ENCODE results near the gene PAM16. TPM values are rescaled to one million over a fixed set of nuclear protein-coding genes. Genes with fewer than 3 reads are reported as not detected.

Gene PAM16
- total and polyA plus RNA-seq, 2 experiments from 2014 or later = 35.0 to 70.4 TPM

DNA sequence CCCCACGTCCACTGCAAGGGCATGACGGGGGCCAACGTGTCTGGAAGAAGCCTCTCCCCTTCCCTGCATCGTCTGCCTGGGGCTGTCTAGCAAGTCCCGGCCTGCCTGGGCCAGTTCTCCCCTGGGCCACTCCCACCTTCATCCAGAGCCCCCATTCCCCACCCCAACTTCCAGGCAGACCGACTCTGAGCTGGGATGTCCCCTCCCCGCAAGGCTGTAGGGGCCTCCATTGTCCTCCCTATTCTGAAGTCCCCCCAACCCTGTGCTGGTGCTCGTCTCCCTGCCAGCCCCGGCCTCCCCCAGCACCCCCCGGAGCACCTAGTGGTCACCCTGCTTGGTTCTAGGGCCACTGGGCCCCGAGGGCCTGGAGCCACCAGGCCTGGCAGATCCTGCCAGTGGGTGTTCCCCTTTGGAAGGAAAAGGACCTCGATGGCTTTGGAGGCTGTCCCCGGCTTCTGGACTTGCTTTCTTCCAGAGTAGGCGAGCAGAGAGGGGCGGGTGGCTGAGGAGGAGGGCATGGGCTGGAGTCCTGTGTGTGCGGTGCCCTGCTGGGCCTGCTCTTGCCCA is 30.5 kb downstream of the PAM16 start:
- Histone ChIP-seq H3K79me2 (peaks cover 94% of the 10 kb centered on the region), H3K27ac (peak overlapping the region; percentile 57), H4K20me1 (ENCODE audit: insufficient read depth, poor library complexity, severe bottlenecking) (peaks cover 73% of the 10 kb centered on the region), H3K4me1 (ENCODE audit: insufficient read depth) (peaks cover 72% of the 10 kb centered on the region), H3K4me3 (no peak overlapping the region), H3K36me3 (replicated peaks; ENCODE audit: insufficient read depth, low read depth) (no peaks in the 10 kb centered on the region), H3K4me2 (peak overlapping the region; percentile 97), H2AFZ (no peak overlapping the region), H3K9me3 (ENCODE audit: low read depth) (no peaks in the 10 kb centered on the region), H3K9me2 (replicated peaks; ENCODE audit: insufficient read depth) (no peaks in the 10 kb centered on the region), H3K27me3 (no peaks in the 10 kb centered on the region)
- WGBS (ENCODE audit: low lambda C conversion rate, missing lambda C conversion rate) = 83% methylated on average over 16 of the region's 16 CpGs
- TF ChIP-seq, protein P1, sequence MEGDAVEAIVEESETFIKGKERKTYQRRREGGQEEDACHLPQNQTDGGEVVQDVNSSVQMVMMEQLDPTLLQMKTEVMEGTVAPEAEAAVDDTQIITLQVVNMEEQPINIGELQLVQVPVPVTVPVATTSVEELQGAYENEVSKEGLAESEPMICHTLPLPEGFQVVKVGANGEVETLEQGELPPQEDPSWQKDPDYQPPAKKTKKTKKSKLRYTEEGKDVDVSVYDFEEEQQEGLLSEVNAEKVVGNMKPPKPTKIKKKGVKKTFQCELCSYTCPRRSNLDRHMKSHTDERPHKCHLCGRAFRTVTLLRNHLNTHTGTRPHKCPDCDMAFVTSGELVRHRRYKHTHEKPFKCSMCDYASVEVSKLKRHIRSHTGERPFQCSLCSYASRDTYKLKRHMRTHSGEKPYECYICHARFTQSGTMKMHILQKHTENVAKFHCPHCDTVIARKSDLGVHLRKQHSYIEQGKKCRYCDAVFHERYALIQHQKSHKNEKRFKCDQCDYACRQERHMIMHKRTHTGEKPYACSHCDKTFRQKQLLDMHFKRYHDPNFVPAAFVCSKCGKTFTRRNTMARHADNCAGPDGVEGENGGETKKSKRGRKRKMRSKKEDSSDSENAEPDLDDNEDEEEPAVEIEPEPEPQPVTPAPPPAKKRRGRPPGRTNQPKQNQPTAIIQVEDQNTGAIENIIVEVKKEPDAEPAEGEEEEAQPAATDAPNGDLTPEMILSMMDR (IDR thresholded peaks at IDR 0.05; ENCODE audit: poor library complexity) = no peak
- TF ChIP-seq EZH2 (IDR thresholded peaks at IDR 0.05; ENCODE audit: borderline replicate concordance) (no peak), EZH2phosphoT487 (IDR thresholded peaks at IDR 0.05; ENCODE audit: low read depth, severe bottlenecking, unreplicated experiment) (no peak)
- DNase-seq (ENCODE audit: low spot score) = no peak

DNA sequence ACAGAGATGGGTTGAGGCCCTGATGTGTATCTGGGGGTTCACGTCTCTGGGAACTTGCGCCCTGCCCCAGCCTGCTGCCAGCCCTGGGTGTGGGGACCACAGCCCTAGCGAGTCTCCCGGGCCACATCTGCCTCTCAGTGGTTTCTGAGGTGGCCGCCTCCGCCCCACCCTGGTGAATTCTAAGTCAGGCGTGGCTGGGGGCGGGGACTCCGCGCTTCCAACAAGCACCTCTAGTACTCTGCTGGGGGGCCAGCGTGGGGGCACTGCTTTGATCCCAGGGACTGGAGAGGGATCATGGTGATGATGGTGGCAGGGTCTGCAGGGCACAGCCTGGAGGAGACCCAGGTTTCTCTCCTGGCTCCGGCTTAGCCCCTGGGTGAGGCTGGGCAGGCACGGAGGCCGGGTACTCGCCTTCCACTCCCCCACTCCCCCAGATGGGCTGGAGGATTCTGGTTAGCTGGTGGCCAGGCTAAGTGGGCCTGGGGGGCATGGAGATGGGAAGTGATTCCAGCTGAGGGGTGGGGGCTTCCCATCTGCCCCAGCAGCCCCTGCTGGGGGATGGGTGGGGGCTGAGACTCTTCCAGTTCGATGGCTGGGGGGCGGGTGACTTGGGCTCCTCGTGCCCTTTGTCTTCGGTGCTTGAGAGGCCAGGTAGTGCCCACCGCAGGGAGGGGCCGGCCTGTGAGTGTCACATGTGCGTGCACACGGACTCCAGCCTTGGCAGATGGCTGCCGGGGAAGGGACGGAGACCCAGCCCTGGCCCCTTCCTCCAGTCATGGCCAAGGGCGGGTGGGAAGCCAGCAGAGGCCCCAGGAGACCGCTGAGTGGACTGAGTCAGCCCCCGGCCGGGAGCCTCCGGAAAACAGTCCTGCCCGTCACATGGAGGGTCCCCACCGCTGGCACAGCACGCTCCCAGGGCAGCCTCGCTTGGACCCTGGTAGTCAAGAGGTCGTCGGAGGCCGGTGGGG is 31.4 kb downstream of the PAM16 start:
- Histone ChIP-seq H4K20me1 (ENCODE audit: insufficient read depth, poor library complexity, severe bottlenecking) (peaks cover 66% of the 10 kb centered on the region), H3K27me3 (no peaks in the 10 kb centered on the region), H2AFZ (no peak overlapping the region), H3K27ac (peak overlapping the region; percentile 93), H3K4me3 (no peak overlapping the region), H3K36me3 (replicated peaks; ENCODE audit: insufficient read depth, low read depth) (no peaks in the 10 kb centered on the region), H3K4me1 (ENCODE audit: insufficient read depth) (peaks cover 65% of the 10 kb centered on the region), H3K79me2 (peaks cover 85% of the 10 kb centered on the region), H3K9me3 (ENCODE audit: low read depth) (no peaks in the 10 kb centered on the region), H3K4me2 (peak overlapping the region; percentile 97), H3K9me2 (replicated peaks; ENCODE audit: insufficient read depth) (no peaks in the 10 kb centered on the region)
- 78% methylated on average over 32 of the region's 37 CpGs for WGBS (ENCODE audit: low lambda C conversion rate, missing lambda C conversion rate)
- DNase-seq (ENCODE audit: low spot score) = no peak
- no peak for TF ChIP-seq EZH2 (IDR thresholded peaks at IDR 0.05; ENCODE audit: borderline replicate concordance)
- TF ChIP-seq EZH2phosphoT487 (IDR thresholded peaks at IDR 0.05; ENCODE audit: low read depth, severe bottlenecking, unreplicated experiment) = no peak
- TF ChIP-seq, protein P1 (IDR thresholded peaks at IDR 0.05; ENCODE audit: poor library complexity) = no peak

DNA sequence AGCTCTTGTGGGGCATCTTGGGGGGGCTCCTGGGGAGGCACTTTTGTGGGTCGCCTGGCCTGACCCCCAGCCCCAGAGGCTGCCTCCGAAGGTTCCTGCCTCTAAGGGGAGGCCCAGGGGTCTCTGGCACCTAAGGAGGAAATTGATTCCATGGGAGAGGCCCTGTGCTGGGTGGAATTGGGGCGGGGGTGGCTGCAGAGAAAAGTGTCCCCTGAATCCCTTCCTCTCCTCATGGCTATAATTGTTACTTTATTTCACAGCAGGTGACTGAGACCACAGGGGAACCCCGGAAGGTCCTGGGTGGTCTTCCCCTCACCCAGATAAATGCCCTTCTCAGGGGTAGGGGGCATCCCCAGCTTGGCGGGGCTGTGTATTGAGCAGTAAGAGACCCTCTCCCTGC is 32.2 kb downstream of the PAM16 start:
- no peak for DNase-seq (ENCODE audit: low spot score)
- Histone ChIP-seq H3K27ac (peak overlapping the region; percentile 93), H2AFZ (no peak overlapping the region), H3K36me3 (replicated peaks; ENCODE audit: insufficient read depth, low read depth) (no peaks in the 10 kb centered on the region), H3K4me3 (no peak overlapping the region), H3K9me3 (ENCODE audit: low read depth) (no peaks in the 10 kb centered on the region), H3K79me2 (peaks cover 77% of the 10 kb centered on the region), H3K27me3 (no peaks in the 10 kb centered on the region), H3K4me2 (peak overlapping the region; percentile 97), H3K9me2 (replicated peaks; ENCODE audit: insufficient read depth) (no peaks in the 10 kb centered on the region), H4K20me1 (ENCODE audit: insufficient read depth, poor library complexity, severe bottlenecking) (peaks cover 58% of the 10 kb centered on the region), H3K4me1 (ENCODE audit: insufficient read depth) (peaks cover 58% of the 10 kb centered on the region)
- TF ChIP-seq, protein P1 (IDR thresholded peaks at IDR 0.05; ENCODE audit: poor library complexity) = no peak
- TF ChIP-seq EZH2 (IDR thresholded peaks at IDR 0.05; ENCODE audit: borderline replicate concordance) = no peak
- TF ChIP-seq EZH2phosphoT487 (IDR thresholded peaks at IDR 0.05; ENCODE audit: low read depth, severe bottlenecking, unreplicated experiment) = no peak
- WGBS (ENCODE audit: low lambda C conversion rate, missing lambda C conversion rate) = 83% methylated on average over 5 of the region's 5 CpGs
